ENCODE results near the gene SOX6.

DNA sequence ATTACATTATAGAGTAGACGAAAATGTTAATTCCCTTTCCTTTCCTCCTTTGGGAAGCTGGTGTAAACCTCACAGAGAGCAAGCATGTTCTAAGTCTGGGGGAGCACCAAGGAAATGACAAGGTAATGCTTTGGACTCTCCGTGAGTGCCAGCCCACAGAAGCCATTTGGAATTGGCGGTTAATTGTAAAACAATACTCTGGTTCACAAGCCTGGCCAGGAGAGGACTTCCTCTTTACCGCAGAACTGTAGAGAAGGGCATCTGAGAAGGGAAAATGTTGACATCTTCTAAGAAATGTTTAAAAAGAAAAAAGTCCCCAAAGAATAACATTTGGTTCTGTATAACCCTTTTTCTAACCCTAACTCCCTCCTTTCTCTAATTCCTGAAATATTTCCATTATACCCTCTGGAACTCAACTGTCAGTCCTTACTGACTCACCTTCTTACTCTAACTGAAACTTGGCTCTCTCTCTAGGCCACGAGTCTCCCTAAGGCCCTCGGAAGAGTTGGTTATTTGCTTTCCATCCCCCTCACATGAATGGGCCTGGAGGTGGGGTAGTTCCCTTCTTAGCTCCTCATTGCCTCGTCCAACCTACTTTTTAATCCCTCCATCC, 379.8 kb downstream of the SOX6 start:
- TF ChIP-seq, protein P1, sequence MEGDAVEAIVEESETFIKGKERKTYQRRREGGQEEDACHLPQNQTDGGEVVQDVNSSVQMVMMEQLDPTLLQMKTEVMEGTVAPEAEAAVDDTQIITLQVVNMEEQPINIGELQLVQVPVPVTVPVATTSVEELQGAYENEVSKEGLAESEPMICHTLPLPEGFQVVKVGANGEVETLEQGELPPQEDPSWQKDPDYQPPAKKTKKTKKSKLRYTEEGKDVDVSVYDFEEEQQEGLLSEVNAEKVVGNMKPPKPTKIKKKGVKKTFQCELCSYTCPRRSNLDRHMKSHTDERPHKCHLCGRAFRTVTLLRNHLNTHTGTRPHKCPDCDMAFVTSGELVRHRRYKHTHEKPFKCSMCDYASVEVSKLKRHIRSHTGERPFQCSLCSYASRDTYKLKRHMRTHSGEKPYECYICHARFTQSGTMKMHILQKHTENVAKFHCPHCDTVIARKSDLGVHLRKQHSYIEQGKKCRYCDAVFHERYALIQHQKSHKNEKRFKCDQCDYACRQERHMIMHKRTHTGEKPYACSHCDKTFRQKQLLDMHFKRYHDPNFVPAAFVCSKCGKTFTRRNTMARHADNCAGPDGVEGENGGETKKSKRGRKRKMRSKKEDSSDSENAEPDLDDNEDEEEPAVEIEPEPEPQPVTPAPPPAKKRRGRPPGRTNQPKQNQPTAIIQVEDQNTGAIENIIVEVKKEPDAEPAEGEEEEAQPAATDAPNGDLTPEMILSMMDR (IDR thresholded peaks at IDR 0.05): no peak
- TF ChIP-seq POLR2A (IDR thresholded peaks at IDR 0.05) (no peak), POLR2AphosphoS5 (IDR thresholded peaks at IDR 0.05) (no peak), EP300 (IDR thresholded peaks at IDR 0.05) (no peak)
